Measurements from ENCODE around the gene GFY.

GFY gene

DNA sequence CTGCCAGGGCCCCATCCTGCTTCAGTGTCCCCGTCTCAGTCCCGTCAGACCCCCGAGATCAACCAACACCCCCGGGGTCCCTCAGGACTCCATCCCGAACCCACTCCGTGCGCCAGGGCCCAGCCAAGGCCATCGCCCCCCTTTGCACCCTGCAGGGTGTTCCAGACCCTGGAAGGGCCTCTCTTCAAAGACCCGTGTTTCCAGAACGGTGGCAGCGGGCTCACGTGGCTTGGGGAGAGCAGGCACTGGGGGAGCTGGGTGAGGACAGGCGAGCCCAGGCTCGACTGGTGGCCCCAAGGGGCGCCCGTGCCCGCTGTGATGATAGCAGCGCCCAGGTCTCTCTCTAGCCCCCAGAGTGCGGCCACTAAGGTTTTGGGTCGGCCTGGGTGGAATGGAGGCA, 35.8 kb upstream of the GFY start:
- H3K4me3 ChIP-seq (ENCODE audit: low read depth, low read length), result no peak overlapping the region
- no peak for DNase-seq (ENCODE audit: low read depth)
- TF ChIP-seq, protein P1, sequence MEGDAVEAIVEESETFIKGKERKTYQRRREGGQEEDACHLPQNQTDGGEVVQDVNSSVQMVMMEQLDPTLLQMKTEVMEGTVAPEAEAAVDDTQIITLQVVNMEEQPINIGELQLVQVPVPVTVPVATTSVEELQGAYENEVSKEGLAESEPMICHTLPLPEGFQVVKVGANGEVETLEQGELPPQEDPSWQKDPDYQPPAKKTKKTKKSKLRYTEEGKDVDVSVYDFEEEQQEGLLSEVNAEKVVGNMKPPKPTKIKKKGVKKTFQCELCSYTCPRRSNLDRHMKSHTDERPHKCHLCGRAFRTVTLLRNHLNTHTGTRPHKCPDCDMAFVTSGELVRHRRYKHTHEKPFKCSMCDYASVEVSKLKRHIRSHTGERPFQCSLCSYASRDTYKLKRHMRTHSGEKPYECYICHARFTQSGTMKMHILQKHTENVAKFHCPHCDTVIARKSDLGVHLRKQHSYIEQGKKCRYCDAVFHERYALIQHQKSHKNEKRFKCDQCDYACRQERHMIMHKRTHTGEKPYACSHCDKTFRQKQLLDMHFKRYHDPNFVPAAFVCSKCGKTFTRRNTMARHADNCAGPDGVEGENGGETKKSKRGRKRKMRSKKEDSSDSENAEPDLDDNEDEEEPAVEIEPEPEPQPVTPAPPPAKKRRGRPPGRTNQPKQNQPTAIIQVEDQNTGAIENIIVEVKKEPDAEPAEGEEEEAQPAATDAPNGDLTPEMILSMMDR (IDR thresholded peaks at IDR 0.05; ENCODE audit: low read depth, low read length, missing control alignments), result no peak

- no peak overlapping the region for H3K4me3 ChIP-seq (ENCODE audit: low read depth, low read length)
- no peak for DNase-seq (ENCODE audit: low read depth)
- TF ChIP-seq, protein P1 (IDR thresholded peaks at IDR 0.05; ENCODE audit: low read depth, low read length, missing control alignments), result no peak
Observed at GRCh38 chr19:49390131-49390928, 34.9 kb upstream of the GFY start.

GRCh38 chr19:49390929-49391359, 34.2 kb upstream of the GFY start:
- DNase-seq (ENCODE audit: low read depth), result no peak
- TF ChIP-seq, protein P1 (IDR thresholded peaks at IDR 0.05; ENCODE audit: low read depth, low read length, missing control alignments), result no peak

DNA sequence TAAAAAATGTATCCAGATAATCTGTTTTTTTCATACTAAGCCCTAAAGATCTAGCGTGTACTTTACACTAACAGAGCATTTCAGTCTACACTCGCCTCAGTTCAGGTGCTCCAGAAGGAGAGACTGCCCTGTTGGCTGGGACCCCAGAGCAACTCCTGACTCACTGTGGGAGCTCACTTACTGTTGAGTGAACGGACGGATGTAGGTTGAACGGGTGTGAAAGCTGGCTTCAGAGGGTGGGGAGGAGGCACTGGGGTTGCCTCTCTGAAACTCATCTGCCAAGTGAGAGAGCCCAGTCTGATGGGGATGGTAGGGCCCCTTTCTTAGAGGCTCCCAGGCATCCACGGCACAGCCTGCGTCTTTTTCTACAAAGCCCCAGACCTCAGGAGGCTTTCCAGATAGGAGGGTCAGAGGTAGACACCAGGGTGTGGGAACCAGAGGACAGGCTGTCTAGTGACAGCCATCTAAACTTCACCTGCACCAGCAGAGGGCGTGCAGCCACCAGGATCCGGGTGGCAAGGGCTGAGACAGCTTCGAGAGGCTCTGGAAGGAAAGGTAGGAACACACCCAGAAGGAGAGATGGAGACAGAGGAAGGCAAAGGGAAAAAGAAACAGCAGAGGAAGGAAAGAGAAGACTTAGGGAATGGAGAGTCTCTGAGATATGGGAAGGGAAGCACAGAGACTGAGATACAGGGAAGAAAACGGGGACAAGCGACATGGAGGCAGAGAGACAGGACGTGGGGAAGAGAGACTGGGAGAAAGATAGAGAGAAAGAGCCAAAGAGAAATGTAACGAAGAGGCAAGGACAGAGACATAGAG, 33.4 kb upstream of the GFY start:
- TF ChIP-seq, protein P1 (IDR thresholded peaks at IDR 0.05; ENCODE audit: low read depth, low read length, missing control alignments), result peak; percentile 93
- no peak overlapping the region for H3K4me3 ChIP-seq (ENCODE audit: low read depth, low read length)
- DNase-seq (ENCODE audit: low read depth), result peak; percentile 42

More at GRCh38 chr19:49390929-49391359, 34.2 kb upstream of the GFY start:
- no peak overlapping the region for H3K4me3 ChIP-seq (ENCODE audit: low read depth, low read length)

GRCh38 chr19:49393881-49394280, 31.3 kb upstream of the GFY start:
- no peak overlapping the region for H3K4me3 ChIP-seq (ENCODE audit: low read depth, low read length)
- no peak for DNase-seq (ENCODE audit: low read depth)
- TF ChIP-seq, protein P1 (IDR thresholded peaks at IDR 0.05; ENCODE audit: low read depth, low read length, missing control alignments), result no peak

DNA sequence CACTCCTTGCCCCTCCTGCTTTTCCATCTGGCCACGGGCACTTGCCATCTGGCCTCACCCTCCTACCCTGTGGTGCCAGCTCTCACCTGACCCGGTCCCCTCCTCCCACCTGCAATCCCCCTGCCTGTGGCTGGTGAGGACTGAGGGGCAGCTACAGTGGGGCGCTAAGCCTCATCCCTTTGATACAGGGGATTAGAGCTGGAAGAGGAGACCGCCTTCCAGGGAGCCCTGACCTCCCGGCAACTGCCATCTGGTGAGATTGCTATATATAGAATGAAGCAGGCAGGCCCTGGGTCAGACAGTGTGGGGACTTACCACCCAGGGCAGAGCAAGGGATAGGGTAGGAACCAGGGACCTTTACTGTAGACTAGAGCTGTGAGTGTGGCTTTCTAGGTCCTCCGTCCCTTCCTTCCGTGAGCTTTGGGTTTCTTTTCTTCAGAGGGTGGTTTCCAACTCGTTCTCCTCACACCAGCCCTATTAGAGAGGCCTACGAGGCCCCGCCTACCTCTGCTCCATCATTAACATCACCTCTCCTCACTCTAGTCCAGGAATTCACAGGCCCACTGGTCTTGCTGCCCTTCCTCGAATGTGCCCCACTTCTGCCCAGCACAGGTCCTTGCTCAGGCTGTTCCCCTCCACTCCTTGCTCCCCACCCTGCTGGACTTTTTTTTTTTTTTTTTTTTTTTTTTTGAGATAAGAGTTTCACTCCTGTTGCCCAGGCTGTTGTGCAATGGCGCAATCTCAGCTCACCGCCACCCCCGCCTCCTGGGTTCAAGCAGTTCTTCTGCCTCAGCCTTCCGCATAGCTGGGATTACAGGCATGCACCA, 29.4 kb upstream of the GFY start:
- H3K4me3 ChIP-seq (ENCODE audit: low read depth, low read length), result no peak overlapping the region
- TF ChIP-seq, protein P1 (IDR thresholded peaks at IDR 0.05; ENCODE audit: low read depth, low read length, missing control alignments), result no peak
- no peak for DNase-seq (ENCODE audit: low read depth)

All from GM12864 (cell line).